Loucy (cell line): ENCODE data around the gene STXBP6.

Experiments
- CTCF ChIP-seq: fragments of 200-600 bp; sonication (generic); conservative IDR thresholded peaks from 2 replicates; pipeline ENCODE4 v1.5.1; 2014; ENCODE audit warnings: mild to moderate bottlenecking, antibody characterized with exemption, low read length
- EZH2phosphoT487 ChIP-seq: fragments of 200-600 bp; IDR thresholded peaks from 2 replicates; pipeline ENCODE4 v1.6.1; 2018; ENCODE audit warnings: antibody characterized with exemption, mild to moderate bottlenecking, moderate library complexity, borderline replicate concordance

- TF ChIP-seq CTCF (no peak), EZH2phosphoT487 (no peak)
Observed at GRCh38 chr14:24875203-24875838, 174.6 kb downstream of the STXBP6 start.
